HL-60/S4 treated with phorbol 12-myristate 13-acetate at 8.2 ng/mL for 4 days and 3 days (cell line): ENCODE measurements around the gene CD248.
"Not testable (repeated sequence)": the region's sequence is repeated elsewhere in the genome, so short reads cannot be mapped to it uniquely, and the experiment has no call there.

Source experiments
- in situ Hi-C: fragments of 300-500 bp; cut with MboI; formaldehyde crosslinking; loops from 2 replicates; pipeline ENCODE4 v1.15.0; 2022; ENCODE audit warnings: low sequenced_read_pairs

Gene CD248

DNA sequence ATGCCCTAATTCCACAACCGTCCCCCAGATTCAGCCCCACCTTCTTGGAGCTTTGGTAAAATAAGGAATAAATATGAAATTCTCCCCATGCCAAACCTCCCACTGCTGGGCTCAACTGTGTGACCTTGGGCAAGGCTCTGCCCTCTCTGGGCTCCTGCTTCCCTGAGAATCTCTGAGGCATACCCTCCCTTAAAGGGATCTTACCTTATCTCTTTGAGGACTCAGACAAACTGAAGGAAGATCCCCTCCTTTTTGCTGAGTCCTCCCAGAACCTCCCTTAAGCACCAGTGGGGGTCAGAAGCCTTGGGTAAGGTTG, 2.7 kb downstream of the CD248 start:
- in situ Hi-C loops: no loop called here

DNA sequence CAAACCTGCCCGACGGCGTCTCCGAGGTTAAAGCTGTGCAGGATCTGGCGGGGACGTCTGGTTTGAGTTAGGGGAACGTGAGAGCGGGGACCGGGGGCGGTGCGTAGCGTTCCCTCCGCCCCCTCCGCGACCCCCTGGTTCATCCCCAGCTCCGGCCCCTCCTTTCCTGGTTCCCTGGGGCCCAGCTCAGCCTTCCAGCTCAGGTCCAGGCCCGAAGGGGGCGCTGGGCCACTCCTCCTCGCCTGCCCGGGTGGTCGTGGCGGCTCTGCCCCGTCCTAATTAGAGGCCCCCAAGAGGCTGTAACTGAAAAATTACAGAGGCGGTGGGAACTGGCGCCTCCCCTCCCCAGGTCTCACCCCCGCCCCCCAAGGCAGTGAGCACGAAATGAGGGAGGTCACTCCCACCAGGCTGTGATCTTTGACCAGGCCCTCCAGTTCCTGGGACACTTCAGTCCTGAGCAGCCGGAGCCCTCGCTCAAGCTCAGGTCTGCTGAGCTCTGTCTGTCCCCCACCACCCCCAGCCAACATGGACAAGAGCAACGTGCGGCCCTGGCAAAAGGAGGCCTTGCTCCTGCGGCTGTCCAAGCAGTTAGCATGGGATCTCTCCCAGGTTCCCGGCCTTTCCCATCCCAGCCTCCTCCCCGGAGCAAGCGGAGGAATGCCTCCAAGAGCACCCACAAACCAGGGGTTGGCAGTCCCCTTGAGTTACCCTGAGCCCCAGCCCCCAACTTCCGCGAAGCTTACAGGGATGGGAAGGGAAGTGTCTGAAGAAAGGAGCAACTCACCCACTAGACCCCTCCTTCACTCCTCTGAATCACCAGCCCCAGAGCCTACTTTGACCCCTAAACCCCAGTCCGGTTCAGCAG, 3.3 kb downstream of the CD248 start:
- in situ Hi-C loops: no loop called here

DNA sequence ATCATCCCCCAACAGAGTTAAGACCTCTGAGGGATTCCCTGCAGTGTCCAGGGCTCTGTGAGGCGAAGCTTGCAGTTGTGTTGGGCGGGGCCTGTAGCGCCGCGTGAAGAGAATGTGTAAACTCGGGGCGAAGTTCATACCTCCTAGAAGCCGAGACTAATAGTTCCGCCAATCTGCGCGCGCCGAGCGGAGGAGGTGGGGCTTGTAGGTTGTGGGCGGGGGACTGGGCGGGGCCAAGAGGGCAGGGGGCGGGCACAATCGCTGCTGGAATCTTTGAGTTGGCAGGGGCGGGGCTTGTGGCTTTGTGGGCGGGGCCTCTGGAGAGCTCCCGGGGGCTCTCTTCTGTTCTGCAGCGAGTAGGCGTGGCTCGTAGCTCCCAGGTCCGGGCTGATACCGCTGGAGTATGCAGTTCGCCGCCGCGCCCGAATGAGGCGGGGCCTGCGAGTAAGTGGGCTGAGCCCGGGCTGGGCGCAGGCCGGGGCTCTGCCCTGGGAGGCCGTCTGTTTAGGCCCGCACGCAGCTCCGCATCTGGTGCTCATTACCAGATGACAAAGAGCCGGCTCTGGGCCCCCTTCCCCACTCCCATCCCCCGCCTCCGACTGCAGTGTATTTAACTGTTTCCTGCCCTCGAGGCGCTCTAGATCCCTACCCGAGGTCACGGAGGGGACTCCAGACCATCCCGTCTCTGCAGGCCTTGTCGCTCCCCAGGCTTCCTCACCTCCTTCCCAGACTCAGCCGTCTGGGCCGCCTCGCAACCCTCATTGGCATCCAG, 4.1 kb downstream of the CD248 start:
- in situ Hi-C loops: no loop called here

DNA sequence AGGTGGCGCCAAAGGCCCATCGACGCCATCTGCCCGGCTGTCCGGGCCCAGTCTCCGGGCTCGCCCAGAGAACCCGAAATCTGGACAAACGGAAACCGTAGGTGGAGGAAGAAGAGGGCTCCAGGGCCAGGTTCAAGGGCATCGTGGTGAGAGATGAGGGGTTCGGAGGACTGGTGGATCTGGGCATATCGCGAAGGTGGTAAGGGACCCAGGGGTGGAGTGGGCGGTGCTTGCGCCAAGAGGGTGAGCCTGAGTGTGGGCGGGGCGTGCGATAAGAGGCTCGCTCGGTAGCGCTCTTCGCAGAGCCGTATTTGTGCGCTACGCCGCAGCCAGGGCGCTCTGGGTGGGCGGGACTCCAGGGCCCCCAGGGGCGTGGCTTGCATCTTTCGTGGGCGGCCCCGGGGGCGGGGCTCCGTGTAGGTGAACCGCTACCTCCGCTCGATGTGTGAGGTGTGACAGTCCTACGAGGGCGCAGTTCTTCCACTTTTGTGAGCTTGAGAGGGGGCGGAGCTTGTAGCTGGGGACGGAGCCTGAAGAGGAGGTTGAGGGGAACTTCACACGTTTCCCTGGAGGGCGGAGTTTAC, 4.8 kb downstream of the CD248 start:
- in situ Hi-C loops: no loop called here

DNA sequence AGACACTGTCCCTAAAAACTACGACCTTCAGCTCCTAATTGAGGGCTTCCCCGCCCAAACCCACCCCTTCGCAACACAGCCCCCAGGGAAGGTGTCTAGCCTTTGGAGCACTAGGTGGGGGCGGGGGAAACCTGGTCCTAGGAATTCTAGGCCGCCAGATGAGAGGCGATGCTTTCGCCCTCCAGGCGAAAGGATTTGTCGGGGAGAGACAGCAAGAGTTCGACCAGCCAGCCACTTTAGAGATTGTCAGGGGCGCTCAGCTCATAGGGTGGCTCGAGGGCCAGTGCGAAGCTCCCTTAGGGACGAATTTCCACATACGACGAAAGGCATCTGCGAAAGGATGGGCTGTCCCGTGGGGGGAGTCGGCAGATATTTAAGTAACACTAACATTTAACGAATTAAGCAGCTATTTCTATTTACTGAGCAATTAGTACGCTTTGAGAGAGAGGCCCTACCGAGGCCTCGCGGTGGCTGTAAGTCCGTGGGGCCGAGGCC, 5.3 kb downstream of the CD248 start:
- in situ Hi-C loops: no loop called here

DNA sequence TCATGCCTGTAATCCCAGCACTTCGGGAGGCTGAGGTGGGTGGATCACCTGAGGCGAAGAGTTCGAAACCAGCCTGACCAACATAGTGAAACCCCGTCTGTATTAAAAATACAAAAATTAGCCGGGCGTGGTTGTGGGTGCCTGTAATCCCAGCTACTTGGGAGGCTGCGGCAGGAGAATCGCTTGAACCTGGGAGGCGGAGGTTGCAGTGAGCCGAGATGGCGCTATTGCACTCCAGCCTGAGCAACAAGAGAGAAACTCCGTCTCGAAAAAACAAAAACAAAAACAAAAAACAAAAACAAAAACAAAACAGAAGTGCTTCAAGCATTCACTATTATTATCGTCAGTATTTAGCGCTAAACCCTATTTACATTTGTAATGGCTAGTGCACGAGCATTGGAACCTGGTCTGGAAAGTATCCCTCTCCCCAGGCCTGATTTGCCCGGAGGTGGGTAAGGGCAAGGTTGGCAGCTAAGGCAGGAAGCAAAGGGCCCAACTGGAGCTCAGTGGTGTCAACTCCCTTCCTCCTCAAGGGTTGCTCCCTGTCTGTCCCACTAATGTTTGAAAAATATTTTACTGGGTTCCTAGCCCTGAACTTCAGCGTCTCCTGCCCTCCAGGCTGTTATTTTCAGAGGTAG, 5.9 kb downstream of the CD248 start:
- in situ Hi-C loops: not testable (repeated sequence)

DNA sequence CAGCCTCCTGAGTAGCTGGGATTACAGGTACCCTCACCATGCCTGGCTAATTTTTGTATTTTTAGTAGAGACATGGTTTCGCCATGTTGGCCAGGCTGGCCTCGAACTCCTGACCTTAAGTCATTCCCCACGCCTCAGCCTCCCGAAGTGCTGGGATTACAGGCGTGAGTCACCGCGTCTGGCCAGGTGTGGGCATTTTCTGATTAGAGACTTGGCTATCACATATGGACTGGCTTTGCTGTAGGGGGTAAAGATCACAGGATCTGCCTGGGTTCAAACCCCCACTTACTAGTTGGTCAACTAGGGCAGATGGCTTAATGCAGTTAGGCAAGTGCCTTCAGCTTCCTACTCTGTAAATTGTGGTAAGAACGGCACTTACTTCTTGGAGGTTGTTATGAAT, 6.5 kb downstream of the CD248 start:
- in situ Hi-C loops: no loop called here

DNA sequence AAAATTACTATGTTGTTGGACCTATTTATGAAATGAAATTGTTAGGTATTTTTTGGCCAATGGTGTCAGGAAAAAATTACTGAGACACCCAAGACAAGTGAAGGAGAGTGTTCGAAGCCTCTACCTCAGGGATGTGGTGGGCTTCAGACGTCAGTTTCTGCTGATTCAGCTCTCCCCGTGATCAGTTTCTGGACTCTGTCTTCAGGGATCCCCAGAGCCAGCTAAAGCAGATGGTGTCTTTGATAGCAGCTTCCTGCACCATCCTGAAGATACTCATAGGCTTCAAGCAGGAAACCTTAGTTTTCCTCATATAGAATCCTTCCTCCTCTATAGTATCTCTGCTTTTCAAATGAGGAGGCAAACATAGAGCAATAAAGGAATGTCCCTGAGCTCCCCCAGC, 7.4 kb downstream of the CD248 start:
- in situ Hi-C loops: loop anchor here (10.0 kb wide), 1 partner anchor 75 kb away; no protein-coding TSS in a partner anchor

DNA sequence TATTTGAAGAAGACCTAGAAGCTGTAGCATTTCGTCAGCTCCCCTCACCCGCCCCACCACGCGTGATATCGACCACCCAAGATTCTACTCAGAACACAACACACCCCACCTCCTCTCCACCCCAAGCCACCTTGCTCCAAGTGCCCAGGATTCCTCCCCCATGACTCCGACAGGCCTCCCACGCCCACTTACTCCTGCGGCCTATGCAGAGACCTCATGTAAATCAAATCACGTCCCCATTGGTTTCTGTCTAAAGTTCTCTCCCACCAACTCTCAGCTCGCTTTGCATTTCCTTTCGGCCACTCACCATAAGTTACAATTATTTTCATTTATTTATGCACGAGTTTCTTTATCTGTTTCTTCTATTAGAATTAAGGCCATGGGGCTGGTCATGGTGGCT, 14.2 kb downstream of the CD248 start:
- in situ Hi-C loops: loop anchor here (10.0 kb wide), 1 partner anchor 82 kb away; no protein-coding TSS in a partner anchor

DNA sequence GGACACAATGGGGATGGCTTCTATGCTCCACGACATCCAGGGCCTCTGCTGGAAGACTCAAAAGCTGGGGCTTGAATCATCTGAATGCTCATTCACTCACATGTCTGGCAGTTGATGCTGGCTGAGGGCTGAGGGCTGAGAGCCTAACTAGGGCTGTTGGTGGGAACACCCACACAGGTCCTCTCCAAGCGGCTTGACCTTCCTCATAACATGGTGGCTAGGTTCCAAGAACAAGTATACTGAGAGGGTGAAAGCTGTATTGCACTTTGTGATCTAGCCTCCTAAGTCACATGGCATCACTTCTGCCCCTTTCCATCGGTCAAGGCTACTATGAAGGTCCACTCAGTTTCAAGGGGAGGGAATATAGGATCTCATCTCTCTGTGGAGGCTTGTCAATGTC, 17.7 kb downstream of the CD248 start:
- in situ Hi-C loops: no loop called here

DNA sequence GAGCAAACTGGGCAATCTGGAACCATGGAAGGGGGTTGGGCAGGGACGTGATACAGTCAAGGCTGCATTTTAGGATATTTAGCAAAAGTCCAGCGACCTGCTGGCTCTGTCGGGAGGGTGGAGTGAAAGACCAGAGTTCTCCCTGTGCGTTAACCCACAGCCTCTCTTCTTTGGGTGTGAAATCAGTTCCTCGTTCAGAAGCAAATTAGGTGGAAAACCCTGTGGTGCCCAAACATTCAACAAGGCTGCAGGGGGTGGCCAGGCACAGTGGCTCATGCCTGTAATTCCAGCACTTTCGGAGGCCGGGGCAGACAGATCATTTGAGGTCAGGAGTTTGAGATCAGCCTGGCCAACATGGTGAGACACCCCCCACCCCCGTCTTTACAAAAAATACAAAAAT, 19.2 kb downstream of the CD248 start:
- in situ Hi-C loops: no loop called here

DNA sequence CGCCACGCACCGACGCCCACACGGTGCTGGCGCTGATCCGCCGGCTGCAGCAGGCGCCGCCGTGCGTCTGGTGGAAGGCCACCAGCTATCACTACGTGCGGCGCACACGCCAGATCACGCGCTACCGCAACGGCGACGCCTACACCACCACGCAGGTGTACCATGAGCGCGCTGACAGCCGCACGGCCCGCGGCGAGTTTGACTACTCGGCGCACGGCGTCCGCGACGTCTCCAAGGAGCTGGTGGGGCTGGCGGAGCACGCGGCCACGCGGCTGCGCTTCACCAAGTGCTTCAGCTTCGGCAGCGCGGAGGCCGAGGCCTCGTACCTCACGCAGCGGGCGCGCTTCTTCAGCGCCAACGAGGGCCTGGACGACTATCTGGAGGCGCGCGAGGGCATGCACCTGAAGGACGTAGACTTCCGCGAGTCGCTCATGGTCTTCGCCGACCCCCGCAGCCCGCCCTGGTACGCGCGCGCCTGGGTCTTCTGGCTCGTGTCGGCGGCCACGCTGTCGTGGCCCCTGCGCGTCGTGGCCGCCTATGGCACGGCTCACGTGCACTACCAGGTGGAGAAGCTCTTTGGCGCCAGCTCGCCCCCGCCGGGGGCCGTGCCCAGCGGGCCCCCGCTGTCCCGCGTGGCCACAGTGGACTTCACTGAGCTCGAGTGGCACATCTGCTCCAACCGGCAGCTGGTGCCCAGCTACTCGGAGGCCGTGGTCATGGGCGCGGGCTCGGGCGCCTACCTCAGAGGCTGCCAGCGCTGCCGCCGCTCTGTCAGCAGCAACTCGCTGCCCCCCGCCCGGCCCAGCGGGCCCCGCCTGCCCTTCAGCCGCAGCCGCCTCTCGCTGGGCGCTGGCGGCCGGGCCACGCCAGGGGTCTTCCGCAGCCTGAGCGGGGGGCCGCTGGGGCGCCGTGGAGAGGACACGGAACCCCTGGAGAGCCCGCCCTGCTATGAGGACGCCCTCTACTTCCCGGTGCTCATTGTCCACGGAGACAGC, 21.9 kb downstream of the CD248 start:
- in situ Hi-C loops: no loop called here

DNA sequence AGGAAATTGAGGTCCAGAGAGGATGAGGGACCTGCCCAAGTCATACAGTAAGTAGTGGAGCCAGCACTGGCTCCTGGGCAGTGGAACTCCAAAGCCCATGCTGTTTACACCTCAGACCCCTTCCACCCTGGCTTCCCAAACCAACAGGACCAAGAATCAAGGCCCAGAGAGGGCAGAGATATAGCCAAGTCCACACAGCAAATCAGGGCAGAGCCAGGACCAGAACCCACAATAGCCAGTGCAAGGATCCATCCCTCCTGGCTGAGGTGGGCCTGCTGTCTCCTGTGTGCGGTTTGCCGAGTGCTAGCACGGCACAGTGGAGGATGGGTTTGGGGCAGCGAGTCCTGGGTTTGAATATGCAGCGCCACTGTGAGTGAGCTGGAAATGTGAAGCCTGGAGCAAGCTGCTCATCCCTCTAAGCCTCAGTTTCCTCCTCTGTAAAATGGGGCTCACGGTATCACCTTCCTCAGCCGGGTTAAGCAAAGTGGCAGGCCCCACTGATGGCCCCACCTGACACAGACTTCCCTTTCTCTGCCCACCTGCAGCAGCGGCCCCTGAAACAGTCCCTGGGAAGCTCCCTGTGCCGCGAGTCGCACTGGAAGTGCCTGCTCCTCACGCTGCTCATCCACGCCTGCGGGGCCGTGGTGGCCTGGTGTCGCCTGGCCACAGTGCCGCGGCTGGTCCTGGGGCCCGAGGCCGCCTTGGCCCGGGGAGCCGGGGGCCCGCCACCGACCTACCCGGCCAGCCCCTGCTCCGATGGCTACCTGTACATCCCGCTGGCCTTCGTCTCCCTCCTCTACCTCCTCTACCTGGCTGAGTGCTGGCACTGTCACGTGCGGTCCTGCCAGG, 22.8 kb downstream of the CD248 start:
- in situ Hi-C loops: no loop called here

DNA sequence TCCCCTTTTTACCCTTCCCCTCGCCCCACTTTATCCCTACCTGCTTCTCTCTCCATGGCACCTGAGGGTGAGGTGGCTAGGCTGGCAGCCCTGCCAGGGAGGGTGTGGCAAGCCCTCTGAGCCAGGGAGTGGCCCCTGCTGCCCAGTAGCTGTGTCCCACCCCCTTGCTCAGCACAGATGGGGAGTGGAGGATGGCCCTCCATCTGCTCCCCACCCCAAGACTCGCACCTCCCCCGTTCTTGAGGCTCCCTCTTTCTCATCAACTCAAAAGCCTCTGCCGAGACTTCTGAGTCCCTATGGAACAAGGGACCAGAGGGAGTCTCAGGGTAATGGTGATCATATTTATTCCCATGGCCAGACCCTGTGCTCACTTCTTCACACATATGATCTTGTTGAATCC, 23.5 kb downstream of the CD248 start:
- in situ Hi-C loops: no loop called here

DNA sequence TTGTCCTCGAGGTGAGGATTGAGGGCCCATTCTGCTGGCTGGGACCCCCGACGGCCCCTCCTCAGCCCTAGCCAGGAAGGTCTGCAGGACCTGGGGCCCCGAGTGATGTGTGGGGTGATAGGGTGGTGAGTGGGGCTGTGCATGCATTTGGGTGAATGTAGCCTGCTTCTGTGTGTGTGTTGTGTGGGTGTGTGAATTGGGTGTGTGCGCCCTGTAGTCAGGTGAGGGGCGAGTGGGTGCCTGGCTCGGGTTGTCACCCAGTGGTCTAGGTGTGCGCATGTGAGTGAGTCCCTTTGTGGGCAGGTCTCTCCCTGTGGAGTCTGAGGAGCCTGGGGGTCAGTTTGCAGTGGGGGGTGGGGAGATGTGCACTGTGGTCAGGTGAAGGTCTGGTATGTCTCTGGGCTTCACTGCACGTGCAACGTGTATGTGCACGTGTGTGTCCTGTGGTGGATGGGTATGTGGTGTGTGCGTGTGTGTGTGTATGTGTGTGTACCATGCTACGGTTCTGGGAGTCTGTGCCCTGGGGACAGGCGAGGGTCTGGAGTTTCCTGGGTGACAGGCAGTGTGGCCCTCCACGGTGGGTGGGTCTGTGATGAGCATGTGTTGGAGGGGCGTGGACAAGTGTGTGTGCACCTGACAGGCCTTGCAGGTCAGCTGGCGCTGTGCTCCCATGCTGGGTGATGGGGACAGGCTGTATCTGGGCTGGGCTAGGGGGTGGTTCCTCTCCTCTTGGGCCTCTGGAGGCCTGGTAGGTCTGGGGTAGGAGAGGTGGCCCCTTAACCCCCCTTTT, 24.1 kb downstream of the CD248 start:
- in situ Hi-C loops: no loop called here

DNA sequence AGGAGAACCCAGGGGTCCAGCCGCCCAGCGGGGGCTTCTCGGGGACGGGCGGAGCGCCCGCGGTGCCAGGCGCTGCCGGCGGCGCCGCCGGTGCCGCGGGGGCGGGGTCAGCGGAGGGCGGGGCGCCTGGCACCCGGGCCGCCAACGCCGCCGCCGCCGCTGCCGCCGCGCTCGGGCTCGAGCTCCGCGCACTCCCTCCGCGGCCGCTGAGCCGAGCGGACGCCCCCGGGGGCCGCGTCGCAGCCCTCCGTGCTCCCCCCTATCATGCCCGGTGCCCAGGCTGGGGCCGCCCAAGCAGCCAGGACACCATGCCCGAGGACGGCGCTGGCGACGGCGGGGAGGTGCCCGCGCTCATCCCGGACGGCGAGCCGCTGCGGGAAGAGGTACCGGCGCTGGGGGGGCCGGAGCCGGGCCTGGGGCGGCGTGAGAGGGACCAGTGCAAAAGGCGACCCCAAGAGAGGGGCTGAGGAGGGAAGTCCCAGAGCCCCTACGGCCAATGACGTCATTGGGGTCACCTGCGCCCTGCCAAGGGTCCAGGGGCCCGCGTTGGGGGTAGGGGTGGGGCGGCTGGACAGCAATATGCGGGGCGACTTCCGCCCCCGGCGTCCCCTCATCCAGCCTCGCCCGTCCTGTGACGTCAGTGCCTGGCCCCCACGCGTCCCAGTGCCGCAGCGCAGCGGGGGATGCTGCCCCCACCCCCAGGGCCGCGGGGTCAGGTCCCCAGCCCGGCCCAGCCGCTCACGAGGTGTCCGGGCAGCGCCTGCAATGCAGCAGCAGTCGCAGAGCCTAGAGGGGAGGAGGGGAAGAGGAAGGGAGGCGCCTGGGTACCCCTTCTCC, 24.9 kb downstream of the CD248 start, which contains the start of gene TMEM151A:
Gene TMEM151A (plus strand): TSS at position 189 of the 837 bp plus-strand sequence. CDS start 120 bp downstream, at position 309.
- in situ Hi-C loops: no loop called here

DNA sequence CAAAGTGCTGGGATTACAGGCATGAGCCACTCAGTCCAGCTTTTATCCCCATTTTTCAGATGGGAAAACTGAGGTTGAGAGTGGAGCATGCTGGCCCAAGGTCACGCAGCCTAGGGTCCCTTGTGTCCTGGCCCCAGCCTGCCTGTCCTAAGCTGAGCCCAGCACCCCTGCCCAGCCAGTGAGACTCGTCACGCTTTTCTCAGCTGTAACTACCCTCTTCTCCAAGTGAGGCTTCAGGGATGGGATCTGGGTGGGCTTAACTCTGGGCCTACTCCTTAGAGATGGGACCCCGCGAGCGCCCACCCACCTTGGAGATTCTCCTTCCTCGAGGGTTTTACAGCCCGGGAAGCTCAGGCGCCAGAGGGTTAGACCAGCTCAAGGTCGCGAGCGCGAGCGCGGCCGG, 25.5 kb downstream of the CD248 start:
- in situ Hi-C loops: no loop called here

DNA sequence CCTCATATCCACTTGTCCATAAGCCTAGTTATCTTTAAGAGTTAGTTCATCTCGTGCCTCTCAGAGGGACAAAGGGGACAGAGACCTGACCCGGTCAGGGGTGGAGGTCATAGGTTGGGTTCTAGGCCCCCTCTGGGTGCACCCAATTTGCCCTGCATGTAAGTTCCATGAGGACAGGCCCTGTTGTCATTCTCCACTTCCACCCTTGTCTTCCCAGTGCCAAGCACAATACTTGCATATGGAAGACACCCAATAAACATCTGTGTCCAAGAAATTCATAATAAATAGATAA, 26.6 kb downstream of the CD248 start:
- in situ Hi-C loops: no loop called here
